NOMO-1 treated with DMSO at 0.1 percent for 48 hours (cell line): ENCODE results near the gene GRIN2D.

Source experiments
- DNase-seq: peaks from one replicate; lab custom pipeline; 2025; ENCODE audit not compliant: unreplicated experiment; lab: John Stamatoyannopoulos, UW

GRIN2D gene

DNA sequence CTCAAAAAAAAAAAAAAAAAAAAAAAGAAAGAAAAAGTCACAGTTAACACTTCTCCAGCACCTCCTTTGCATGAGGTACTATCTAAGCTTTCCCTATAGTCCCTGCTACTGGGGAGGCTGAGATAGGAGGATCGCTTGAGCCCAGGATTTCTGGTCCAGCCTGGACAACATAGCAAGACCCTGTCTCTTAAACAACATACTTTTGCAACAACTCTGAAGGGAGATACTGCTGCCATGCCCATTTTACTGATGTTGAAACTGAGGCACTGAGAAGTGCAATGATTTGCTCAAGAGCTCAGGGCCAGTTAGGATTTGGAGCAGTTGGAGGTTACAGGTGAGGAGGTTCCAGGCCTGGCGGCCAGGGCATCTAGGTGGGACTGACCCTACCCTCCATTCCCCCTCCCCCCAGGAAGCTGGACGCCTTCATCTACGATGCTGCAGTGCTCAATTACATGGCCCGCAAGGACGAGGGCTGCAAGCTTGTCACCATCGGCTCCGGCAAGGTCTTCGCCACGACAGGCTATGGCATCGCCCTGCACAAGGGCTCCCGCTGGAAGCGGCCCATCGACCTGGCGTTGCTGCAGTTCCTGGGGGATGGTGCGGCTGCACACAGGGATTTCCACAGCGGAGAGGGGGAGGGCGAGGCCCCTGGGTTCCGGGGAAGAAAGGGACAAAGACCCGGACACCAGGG is 48.0 kb downstream of the GRIN2D start:
- DNase-seq: no peak

DNA sequence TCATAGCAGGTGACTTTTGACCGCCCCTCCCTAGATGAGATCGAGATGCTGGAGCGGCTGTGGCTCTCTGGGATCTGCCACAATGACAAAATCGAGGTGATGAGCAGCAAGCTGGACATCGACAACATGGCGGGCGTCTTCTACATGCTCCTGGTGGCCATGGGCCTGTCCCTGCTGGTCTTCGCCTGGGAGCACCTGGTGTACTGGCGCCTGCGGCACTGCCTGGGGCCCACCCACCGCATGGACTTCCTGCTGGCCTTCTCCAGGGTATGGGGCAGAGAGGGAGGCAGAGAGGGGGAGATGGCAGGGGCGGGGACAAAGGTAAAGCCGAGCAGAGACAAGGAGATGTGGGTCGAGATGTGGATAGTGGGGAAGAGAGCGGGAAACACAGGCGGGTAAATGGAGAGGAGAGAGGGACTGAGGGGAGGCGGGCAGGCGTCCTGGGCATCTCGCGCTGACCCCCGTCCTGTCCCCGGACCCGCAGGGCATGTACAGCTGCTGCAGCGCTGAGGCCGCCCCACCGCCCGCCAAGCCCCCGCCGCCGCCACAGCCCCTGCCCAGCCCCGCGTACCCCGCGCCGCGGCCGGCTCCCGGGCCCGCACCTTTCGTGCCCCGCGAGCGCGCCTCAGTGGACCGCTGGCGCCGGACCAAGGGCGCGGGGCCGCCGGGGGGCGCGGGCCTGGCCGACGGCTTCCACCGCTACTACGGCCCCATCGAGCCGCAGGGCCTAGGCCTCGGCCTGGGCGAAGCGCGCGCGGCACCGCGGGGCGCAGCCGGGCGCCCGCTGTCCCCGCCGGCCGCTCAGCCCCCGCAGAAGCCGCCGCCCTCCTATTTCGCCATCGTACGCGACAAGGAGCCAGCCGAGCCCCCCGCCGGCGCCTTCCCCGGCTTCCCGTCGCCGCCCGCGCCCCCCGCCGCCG is 48.9 kb downstream of the GRIN2D start:
- no peak for DNase-seq

DNA sequence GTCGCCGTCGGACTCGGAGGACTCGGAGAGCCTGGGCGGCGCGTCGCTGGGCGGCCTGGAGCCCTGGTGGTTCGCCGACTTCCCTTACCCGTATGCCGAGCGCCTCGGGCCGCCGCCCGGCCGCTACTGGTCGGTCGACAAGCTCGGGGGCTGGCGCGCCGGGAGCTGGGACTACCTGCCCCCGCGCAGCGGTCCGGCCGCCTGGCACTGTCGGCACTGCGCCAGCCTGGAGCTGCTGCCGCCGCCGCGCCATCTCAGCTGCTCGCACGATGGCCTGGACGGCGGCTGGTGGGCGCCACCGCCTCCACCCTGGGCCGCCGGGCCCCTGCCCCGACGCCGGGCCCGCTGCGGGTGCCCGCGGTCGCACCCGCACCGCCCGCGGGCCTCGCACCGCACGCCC is 49.8 kb downstream of the GRIN2D start:
- no peak for DNase-seq
